Measurements from ENCODE around the gene VPS37D.
"Not testable (repeated sequence)": the region's sequence is repeated elsewhere in the genome, so short reads cannot be mapped to it uniquely, and the experiment has no call there.

VPS37D gene, protein sequence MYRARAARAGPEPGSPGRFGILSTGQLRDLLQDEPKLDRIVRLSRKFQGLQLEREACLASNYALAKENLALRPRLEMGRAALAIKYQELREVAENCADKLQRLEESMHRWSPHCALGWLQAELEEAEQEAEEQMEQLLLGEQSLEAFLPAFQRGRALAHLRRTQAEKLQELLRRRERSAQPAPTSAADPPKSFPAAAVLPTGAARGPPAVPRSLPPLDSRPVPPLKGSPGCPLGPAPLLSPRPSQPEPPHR

DNA sequence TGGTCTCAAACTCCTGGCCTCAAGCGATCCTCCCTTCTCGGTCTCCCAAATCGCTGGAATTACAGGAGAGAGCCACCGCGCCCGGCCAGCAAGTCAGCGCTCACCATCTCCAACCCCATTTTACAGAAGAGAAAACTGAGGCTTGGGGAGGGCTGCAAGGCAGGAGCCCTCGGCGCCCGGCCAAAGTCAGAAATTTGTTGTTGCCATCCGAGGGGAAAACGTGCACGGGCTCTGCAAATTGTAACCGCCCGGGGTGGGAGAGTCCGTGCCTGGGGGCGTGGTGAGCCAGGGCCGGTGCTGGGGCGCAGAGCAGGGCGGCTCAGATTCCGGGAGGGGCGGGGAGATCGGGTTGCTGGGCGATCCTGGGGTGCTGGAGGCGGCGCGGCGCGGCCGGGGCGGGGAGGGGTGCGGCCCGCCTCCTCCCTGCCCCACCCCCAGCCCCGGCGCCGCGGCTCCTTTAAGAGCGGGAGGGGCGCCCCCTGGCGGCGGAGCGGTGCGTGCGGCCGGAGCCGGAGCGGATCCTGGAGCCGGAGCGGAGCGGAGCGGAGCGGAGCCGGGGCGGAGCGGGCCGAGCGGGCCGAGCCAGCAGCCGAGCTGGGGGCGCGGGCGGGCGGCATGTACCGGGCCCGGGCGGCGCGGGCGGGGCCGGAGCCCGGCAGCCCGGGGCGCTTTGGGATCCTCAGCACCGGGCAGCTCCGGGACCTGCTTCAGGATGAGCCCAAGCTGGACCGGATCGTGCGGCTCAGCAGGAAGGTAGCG, at the start of gene VPS37D:
TSS of gene VPS37D (plus strand) at position 488 of the 759 bp plus-strand sequence. CDS start at position 616, 128 bp downstream.
- DNase-seq: peak; percentile 77

DNA sequence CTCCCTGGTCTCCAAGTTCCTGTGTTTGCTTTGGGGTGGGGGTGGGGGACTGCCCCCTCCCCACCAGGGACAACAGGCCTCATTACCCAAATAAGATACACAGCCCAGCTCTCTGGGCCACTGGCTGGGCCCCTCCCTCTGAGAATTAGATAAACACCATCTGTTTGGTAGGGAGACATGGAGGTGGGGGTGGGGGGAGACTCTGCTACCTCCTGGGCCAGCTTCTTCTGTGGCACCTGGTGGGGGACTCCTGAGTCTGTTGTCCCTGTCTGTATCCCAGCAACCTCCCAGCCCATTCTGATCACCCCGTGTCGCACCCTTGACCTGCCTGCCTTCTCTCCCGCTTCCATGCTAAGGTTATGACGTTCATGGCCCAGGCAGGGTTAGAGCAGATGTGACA, 49.1 kb upstream of the VPS37D start:
- no peak for DNase-seq

DNA sequence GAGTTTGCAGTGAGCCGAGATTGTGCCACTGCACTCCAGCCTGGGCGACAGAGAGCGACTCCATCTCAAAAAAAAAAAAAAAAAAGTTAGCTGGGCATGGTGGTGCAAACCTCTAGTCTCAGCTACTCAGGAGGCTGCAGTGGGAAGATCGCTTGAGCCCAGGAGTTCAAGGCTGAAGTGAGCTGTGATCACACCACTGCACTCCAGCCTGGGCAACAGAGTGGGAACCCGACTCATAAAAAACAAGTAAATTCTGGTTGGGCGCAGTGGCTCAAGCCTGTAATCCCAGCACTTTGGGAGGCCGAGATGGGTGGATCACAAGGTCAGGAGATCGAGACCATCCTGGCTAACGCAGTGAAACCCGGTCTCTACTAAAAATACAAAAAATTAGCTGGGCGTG, 48.2 kb upstream of the VPS37D start:
- DNase-seq: not testable (repeated sequence)

DNA sequence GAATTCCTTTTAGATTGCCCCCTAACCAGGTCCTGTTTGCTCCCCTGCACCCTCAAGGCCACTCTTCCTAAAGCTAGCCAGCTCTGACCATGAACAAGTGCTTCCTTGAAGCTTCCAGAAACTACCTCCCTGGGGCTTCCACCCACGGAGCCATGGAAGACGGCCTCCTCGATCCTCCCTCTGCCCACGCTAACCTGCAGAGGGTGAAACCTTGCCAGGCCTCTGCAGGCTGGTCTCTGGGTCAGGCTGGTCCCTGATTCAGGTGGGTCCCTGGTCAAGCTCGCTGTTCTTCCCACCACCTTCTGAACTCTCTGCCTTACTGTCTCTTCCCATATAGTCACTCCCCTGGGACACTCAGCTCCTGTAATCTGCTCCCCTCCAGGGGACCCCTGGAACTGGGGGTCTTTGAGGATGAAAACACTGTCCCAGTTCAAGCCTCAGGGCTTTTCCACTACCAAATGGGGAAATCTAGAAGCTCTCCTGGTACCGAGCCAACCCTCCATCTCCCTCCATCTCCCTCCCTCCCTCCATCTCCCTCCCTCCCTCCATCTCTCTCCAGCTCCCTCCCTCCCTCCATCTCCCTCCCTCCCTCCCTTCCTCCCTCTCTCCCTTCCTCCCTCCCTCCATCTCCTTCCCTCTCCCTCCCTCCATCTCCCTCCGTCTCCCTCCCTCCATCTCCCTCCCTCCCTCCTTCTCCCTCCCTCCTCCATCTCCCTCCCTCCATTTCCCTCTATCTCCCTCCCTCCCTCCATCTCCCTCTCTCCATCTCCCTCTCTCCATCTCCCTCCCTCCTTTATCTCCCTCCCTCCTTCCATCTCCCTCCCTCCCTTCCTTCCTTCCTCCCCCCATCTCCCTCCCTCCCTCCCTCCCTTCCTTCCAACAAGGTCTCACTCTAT, 46.2 kb upstream of the VPS37D start:
- no peak for DNase-seq

DNA sequence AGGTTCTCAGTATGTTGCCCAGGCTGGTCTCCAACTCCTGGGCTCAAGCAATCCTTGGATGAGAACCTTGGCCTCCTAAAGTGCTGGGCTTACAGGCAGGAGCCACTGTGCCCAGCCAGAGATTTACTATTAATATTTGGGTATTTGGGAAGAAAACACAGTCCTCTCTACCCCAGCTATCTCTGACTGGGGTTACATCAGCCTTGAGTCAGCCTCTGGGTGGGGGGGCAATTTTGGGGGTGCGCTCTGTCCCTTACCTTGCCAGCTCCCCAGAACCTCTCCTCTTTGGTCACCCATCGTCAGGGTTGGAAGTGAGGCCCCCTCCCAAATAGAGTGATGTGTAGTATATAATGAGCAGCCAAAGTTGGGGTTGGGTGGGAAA, 45.1 kb upstream of the VPS37D start:
- DNase-seq: no peak

DNA sequence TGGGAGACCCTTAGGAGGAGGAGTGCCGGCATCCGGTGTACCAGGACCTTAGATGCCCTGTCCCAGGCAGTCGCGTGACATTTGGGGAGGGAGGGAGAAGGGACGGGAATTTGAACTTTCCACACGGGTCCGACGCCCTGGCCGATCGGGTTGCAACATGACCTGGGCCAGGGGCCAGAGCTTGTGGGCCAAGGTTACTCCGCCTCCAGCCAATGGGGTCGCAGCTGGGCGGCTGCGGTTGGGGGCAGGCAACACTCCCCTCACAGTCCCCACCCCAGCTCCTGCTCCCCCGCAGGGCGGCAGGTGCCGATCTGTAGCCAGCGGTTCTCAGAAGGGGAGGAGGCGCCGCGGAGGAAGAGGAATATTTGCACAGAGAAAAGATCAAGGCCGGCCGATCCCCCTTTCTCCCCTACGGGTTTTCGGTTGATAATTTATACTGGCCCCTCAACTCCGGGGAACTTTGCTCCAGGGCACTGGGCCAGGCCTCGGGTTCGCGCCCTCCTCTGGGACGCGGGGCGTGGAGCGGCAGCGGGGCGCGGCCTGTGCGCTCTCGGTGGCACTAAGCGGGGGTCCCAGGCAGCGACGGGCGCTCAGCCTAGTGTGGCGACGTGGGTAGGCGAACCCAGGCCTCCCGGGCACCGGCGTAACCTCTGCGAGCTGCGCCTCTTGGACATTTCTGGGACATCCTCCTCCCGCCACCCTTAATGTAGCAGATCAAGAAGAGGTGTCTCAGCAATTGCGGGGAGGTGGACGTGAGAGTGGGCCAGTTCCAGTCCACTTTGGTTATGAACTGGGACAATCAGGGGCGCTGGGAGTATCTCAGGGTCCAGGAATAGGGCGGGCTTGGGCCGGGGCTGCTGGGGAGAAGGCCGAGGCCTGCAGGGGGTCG, 44.5 kb upstream of the VPS37D start:
- peak; percentile 29 for DNase-seq

DNA sequence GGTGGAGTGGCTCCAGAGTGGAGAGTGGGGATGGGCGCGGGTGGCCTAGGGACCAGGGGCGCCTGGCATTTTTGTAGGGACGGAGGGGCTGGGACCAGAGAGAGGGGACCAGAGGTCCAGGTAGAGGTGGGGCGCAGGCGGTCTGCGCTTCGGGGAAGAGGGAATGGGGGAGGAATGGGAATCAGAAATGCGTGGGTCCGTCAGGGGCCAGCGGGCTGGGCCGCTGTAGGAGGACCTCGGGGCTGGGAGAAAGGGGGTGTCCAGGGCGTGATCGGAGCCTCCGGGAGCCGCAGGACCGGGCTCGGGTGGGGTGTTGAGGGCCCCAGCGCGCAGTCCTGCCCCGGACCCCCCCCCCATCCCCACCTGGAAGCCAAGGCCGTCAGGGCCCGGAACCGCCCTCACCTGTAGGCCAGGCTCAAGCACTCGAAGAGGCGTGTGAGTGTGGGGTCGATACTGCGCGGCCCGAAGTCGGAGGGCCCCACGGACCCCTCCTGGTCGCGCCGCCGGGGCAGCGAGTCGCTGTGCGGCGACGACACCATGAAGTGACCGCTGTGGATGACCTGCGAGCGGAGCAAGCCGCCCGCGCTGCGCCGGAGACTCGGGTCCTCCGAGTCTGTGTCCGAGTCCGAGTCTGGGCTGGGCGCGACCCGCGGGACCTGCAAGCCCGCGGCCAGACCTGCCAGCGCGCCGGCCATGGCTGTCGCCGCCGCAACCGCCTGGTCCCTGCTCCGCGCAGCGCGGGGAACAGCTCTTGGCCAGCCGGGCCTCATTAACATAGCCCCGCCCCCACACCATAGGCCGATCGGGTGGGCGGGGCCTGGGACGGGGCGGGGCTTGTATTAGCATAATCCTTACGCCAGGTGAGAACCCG, 43.6 kb upstream of the VPS37D start, which contains the start of gene MLXIPL:
TSS of gene MLXIPL (minus strand) at position 725 of the 871 bp plus-strand sequence. CDS start at position 695, 30 bp downstream.
- DNase-seq: peak; percentile 68

DNA sequence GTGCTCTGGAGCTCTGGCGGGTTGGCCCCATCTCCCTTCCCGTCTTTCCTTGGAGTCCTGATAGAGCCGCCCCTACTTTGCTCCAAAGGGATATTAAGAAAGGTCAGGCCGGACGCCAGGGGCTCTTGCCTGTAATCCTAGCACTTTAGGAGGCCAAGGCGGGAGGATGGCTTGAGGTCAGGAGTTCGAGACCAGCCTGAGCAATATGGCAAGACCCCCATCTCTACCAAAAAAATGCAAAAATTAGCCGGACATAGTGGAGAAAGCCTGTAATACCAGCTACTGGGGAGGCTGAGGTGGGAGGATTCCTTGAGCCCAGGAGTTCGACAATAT, 43.0 kb upstream of the VPS37D start:
- DNase-seq: no peak

DNA sequence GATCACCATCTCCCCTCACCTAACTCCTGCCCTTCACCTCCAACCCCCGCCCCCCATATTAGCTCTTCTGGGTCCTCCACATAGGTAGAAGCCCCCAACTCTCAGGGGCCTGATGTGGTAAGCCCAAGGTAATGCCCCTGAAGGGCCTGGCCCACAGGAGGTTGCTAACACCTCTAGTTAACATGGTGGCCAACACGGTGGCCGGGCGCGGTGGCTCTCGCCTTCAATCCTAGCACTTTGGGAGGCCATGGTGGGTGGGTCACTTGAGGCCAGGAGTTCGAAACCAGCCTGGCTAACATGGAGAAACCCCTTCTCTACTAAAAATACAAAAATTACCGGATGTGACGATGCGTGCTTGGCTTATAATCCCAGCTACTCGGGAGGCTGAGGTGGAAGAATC, 42.4 kb upstream of the VPS37D start:
- DNase-seq: no peak

DNA sequence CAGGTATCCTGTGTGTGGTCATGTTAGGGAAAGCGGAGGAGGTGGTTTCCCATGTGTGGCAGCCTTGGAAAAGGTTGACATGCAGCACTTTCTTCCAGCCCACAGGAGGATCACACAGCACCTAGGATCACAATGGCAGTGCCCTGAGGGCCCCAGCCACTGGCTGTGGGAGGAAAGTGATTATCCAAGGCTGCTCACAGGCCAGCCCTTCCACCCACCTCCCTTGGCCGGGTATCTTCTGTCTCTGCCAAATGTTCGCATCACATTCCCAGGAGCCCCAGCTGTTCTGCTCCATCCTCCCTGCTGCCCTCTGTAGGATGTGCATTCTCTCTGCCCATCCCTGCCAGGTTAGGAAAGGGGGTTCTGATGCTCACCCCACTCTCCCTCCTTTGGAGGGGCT, 40.8 kb upstream of the VPS37D start:
- DNase-seq: no peak

DNA sequence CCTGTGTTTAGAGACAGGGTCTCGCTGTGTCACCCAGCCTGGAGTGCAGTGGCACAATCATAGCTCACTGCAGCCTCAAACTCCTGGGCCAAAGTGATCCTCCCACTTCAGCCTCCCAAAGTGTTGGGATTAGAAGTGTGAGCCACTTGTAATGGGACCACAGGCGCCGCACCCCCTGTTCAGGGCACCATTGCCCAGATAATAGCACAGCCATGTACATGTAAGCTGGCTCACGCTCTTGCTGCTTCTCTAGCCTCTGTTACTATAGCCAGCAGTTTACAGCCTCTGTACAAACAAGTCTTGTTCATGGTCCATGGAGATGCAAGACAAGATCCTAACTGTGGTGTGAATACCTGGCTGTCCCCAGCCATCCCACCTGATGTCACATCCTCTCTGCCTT, 39.1 kb upstream of the VPS37D start:
- no peak for DNase-seq

DNA sequence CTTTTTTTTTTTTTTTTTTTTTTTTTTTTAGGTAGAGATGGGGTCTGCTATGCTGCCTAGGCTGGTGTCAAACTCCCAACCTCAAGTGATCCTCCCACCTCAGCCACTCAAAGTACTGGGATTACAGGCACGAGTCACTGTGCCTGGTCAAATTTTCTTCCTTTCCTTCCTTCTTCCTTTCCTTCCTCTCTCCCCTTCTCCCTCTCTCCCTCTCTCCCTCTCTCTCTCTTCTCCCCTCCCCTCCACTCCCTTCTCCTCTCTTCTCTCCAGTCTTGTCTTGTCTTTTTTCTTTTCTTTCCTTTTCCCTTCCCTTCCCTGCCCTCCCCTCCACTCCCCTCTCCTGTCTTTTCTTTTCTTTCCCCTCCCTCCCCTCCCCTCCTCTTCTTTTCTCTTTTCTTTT, 36.1 kb upstream of the VPS37D start:
- no peak for DNase-seq

DNA sequence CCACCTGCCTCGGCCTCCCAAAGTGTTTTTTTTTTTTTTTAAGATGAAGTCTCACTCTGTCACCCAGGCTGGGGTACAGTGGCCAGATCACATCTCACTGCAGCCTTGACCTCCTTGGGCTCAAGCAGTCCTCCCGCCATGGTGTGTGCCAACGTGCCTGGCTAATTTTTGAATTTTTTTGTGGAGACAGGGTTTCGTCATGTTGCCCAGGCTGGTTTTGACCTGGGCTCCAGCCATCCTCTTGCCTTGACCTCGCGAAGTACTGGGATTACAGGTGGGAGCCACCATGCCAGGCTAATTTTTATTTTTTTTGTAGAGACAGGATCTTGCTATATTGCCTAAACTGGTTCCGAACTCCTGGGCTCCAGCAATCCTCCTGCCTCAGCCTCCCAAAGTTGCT, 34.3 kb upstream of the VPS37D start:
- DNase-seq: no peak

DNA sequence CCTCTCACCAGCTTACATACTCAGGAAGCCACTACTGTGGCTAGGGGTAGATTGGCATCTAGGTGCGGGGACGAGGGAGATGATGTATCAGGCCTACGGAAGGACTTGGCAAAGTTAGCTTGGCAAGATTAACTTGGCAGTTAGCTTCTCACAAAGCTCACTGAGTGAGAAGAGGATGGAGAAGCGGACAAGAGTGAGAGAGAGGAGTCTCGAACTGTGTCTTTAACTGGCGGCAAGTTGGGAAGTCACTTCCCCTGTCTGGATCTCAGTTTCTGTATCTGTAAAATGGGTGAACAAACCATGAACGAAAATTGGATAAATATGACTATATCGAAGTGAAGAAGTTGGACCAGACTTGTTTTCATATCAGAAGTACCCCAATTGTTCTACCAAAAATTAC, 33.8 kb upstream of the VPS37D start:
- no peak for DNase-seq

DNA sequence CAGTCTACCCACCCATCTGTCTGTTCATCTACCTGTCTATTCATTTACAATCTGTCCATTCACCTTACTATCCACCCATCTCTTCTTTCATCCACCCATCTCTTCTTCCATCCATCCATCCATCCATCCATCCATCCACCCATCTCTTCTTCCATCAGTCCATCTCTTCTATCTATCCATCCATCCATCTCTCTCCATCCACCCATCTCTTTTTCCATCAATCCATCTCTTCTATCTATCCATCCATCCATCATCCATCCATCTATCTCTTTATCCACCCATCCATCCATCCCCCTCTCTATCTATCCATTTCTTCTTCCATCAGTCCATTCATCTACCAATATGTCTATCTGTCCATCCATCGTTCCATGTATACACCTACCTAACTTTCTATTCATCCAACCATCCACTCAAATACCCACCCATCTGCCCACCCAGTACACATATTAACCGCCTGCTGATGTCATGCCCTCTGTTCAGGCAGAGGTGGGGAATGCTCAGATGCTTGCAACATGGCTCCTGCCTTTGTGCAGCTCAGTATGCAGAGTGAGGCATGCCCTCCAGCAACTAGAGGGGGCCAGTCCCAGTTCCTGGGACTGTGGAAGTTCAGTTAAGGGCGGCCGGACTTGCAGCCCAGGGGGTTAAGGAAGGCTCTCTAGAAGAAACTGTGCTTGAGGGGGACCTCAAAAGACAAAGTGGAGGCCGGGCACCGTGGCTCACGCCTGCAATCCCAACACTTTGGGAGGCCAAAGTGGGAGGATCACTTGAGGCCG, 32.0 kb upstream of the VPS37D start:
- no peak for DNase-seq

DNA sequence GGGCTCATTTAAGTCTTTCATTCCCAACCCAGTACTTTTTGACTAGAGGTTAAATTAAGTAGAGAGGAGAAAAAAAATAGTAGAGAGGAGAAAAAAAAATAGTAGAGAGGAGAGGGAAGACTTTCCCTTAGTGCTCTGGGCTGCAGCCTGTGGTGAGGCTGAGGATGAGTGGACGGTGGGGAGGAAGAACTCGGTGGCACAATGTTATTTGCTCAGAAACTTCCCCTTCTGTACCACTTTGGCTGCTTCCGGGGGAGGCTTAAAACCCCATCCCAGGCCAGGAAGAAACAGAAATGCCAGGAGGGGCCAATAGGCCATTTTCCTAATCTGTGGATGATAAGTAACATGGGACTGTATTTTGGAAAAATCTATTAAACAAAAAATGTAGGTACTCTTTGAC, 28.7 kb upstream of the VPS37D start:
- DNase-seq: no peak

DNA sequence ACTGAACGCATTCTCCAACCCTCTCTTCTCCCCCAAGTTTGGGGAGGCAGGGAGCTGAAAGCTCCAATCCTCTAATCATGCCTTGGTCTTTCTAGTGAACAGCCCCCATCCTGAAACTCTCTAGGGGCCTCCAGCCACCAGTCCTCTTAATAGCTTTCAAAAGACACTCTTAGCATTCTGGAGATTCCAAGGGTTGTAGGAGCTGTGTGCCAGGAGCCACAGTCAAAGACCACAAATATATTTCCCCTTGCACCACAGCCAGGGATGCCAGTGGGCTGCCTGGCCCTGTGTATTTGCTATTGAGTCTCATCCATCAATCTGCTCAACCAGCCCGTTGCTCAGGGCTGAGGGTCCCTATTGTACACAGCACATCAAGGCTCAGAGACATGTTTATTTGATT, 24.8 kb upstream of the VPS37D start:
- DNase-seq: no peak

DNA sequence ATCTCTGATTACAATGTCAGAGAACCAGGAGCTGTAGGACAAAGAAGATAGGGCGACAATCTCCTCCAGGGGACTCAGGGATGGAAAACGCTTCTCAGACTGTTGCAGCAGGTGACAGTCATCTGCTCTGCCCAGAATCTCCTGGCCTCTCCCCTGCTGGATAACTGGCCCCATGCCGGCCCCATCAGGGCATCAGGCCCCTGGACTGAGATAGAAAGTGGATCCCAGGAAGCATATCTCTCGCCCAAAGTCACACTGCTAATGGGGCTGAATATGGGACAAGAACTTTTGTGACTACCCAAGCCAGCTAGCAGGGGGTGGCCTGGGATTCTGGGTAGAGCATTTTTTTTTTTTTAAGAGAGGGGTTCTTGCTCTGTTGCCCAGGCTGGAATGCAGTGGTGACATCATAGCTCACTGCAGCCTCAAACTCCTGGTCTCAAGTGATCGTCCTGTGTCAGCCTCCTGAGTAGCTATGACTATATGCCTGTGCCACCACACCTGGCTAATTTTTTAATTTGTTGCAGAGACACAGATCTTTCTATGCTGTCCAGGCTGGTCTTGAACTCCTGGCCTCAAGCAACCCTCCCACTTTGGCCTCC, 22.8 kb upstream of the VPS37D start:
- no peak for DNase-seq

DNA sequence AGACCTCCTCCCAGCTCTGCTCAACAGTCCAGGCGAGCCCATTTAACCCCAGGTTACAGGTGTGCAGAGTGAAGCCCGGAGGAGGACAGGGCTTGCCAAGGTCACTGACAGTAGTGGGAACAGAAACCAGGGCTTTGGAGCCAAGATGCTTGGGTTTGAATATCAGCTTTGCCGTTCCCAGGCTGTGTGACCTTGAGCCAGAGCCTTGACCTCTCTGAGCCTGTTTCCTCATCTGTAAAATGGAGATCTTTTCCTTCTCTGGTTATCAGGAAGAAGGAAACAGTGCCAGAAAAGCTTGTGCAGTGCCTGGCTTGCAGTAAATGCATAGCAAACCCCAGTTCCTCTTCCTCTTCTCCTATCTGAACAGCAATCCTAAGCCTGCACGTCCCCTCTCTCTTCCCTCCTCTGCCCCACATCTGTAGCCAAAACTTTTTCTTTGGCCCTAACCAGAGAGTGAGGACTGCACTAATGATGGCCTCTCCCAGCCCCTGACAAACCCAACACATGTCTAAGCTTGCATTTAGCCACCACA, 21.9 kb upstream of the VPS37D start:
- DNase-seq: no peak

Measured in DMS79 treated with DMSO at 0.1 percent for 48 hours (cell line).